GM12878 (cell line): ENCODE results near the gene RPL32. TPM values are rescaled to one million over a fixed set of nuclear protein-coding genes. Genes with fewer than 3 reads are reported as not detected.

Experiments
- ATAC-seq: fragments of 200-7000 bp; cut with Tn5 transposase; 3 replicates; pipeline ENCODE4 v1.9.1; 2020; ENCODE audit warnings: mild to moderate bottlenecking, moderate library complexity
- BruUV-seq: library from RNA; stranded (reverse); fragments of 400-500 nt; replicated peaks from 2 replicates; lab custom pipeline; 2021; lab: Mats Ljungman, UMichigan
- CTCF ChIA-PET: fragments of 300-600 bp; sonication (Branson Sonifier 250); formaldehyde crosslinking; extraction: SDS; loops from one replicate; lab custom pipeline; 2021; ENCODE audit warnings: inconsistent platforms; lab: Yijun Ruan, JAX
- POLR2A ChIA-PET: fragments of 350-600 bp; formaldehyde crosslinking; extraction: SDS; loops from one replicate; lab custom pipeline; 2021; ENCODE audit warnings: inconsistent platforms; lab: Charles Lee
- RAD21 ChIA-PET: fragments of 300-600 bp; sonication (Branson Sonifier 250); formaldehyde crosslinking; loops from one replicate; lab custom pipeline; 2023; ENCODE audit warnings: antibody characterized with exemption; ENCODE audit not compliant: unreplicated experiment; lab: Charles Lee
- SMC1A ChIA-PET: fragments of 300-600 bp; sonication (Branson Sonifier 250); formaldehyde crosslinking; loops from one replicate; lab custom pipeline; 2023; ENCODE audit not compliant: unreplicated experiment, uncharacterized antibody; lab: Charles Lee
- DNase-seq: peaks from one replicate; pipeline ENCODE4 v3.0.0-alpha.2; 2011; ENCODE audit warnings: low read depth, low spot score
- FAIRE-seq: peaks from 3 replicates; lab custom pipeline; 2011; peaks lifted over from hg19 to GRCh38; lab: Jason Lieb, UNC
- H2AFZ ChIP-seq: 2 replicates; pipeline ENCODE4 v1.6.0; 2011; ENCODE audit warnings: low read depth, low read length, control low read depth; ENCODE audit not compliant: control insufficient read depth
- H3K27ac ChIP-seq: 2 replicates; pipeline ENCODE4 v1.5.1; 2011; ENCODE audit warnings: control low read depth; ENCODE audit not compliant: control insufficient read depth, insufficient read depth
- H3K27me3 ChIP-seq, 2 experiments: replicated peaks in 1 of 2; 2 replicates each; pipeline versions ENCODE4 v1.6.0 to v1.6.1; 2011; ENCODE audit warnings: low read length in 1 of 2; ENCODE audit not compliant: control insufficient read depth in 2 of 2, insufficient read depth in 2 of 2
- H3K36me3 ChIP-seq, 2 experiments: 2 replicates each; pipeline ENCODE4 v1.5.1; 2011; ENCODE audit warnings: low read length in 1 of 2; ENCODE audit not compliant: control insufficient read depth in 2 of 2, insufficient read depth in 2 of 2
- H3K4me1 ChIP-seq: 2 replicates; pipeline ENCODE4 v1.6.1; 2011; ENCODE audit warnings: mild to moderate bottlenecking, low read length, moderate library complexity, mixed read lengths; ENCODE audit not compliant: control insufficient read depth, insufficient read depth
- H3K4me2 ChIP-seq: 2 replicates; pipeline ENCODE4 v1.6.0; 2011; ENCODE audit warnings: control low read depth; ENCODE audit not compliant: control insufficient read depth, insufficient read depth
- H3K4me3 ChIP-seq: fragments of 200-600 bp; sonication (generic); 2 replicates; pipeline ENCODE4 v1.5.1; 2016
- H3K79me2 ChIP-seq: 2 replicates; pipeline ENCODE4 v1.6.0; 2011; ENCODE audit warnings: low read length; ENCODE audit not compliant: control insufficient read depth, insufficient read depth
- H3K9ac ChIP-seq: 2 replicates; pipeline ENCODE4 v1.8.0; 2011; ENCODE audit warnings: low read length, control low read depth, mixed read lengths; ENCODE audit not compliant: control insufficient read depth, insufficient read depth
- H3K9me3 ChIP-seq: replicated peaks from 3 replicates; pipeline ENCODE4 v1.5.1; 2011; ENCODE audit warnings: mild to moderate bottlenecking, low read length; ENCODE audit not compliant: control insufficient read depth, insufficient read depth
- H4K20me1 ChIP-seq: 2 replicates; pipeline ENCODE4 v1.6.0; 2011; ENCODE audit not compliant: control insufficient read depth, insufficient read depth
- BCL11A ChIP-seq: IDR thresholded peaks from 2 replicates; pipeline ENCODE4 v1.6.1; 2011; ENCODE audit warnings: low read depth, low read length
- BMI1 ChIP-seq: fragments of 450-650 bp; IDR thresholded peaks from 2 replicates; pipeline ENCODE4 v1.6.1; 2016; ENCODE audit warnings: mild to moderate bottlenecking, moderate library complexity, borderline replicate concordance
- CHD2 ChIP-seq: IDR thresholded peaks from 2 replicates; pipeline ENCODE4 v1.6.1; 2011; ENCODE audit warnings: low read depth, low read length, improper control_type of control experiment, borderline replicate concordance
- FOXM1 ChIP-seq: IDR thresholded peaks from 2 replicates; pipeline ENCODE4 v1.6.1; 2012; ENCODE audit warnings: low read depth, mild to moderate bottlenecking, inconsistent platforms, low read length, moderate library complexity
- HCFC1 ChIP-seq: fragments of 150-350 bp; IDR thresholded peaks from 2 replicates; pipeline ENCODE4 v1.6.1; 2014; ENCODE audit warnings: low read length
- IKZF1 ChIP-seq: fragments of 450-650 bp; conservative IDR thresholded peaks from 2 replicates; pipeline ENCODE4 v1.6.1; 2017; ENCODE audit warnings: antibody characterized with exemption, mild to moderate bottlenecking
- JUNB ChIP-seq: IDR thresholded peaks from 2 replicates; pipeline ENCODE4 v1.6.1; 2016; ENCODE audit warnings: antibody characterized with exemption, mild to moderate bottlenecking
- NR2C1 ChIP-seq: fragments of 450-650 bp; IDR thresholded peaks from 2 replicates; pipeline ENCODE4 v1.6.1; 2017; ENCODE audit warnings: antibody characterized with exemption, mild to moderate bottlenecking, moderate library complexity
- POLR2AphosphoS2 ChIP-seq: IDR thresholded peaks from 2 replicates; pipeline ENCODE4 v1.6.1; 2011; ENCODE audit warnings: low read depth, mild to moderate bottlenecking, low read length, improper control_type of control experiment, moderate library complexity
- SMAD1 ChIP-seq: fragments of 450-650 bp; IDR thresholded peaks from 2 replicates; pipeline ENCODE4 v1.6.1; 2018; ENCODE audit warnings: mild to moderate bottlenecking, low read depth; ENCODE audit not compliant: partially characterized antibody
- SMC3 ChIP-seq: IDR thresholded peaks from 2 replicates; pipeline ENCODE4 v1.6.1; 2011; ENCODE audit warnings: low read length, improper control_type of control experiment, borderline replicate concordance
- SUPT20H ChIP-seq: IDR thresholded peaks from 2 replicates; pipeline ENCODE4 v1.6.1; 2011; ENCODE audit warnings: low read depth, mild to moderate bottlenecking, low read length, moderate library complexity, borderline replicate concordance; ENCODE audit not compliant: control insufficient read depth
- TARDBP ChIP-seq: IDR thresholded peaks from 2 replicates; pipeline ENCODE4 v1.6.1; 2016; ENCODE audit warnings: borderline replicate concordance
- USF2 ChIP-seq: IDR thresholded peaks from 2 replicates; pipeline ENCODE4 v1.6.1; 2011; ENCODE audit warnings: low read depth, low read length, improper control_type of control experiment, borderline replicate concordance
- YBX1 ChIP-seq: fragments of 450-650 bp; IDR thresholded peaks from 2 replicates; pipeline ENCODE4 v1.6.1; 2016; ENCODE audit warnings: antibody characterized with exemption
- ZBED1 ChIP-seq: IDR thresholded peaks from 2 replicates; pipeline ENCODE4 v1.6.1; 2016; ENCODE audit warnings: borderline replicate concordance
- ZSCAN29 ChIP-seq: fragments of 450-650 bp; IDR thresholded peaks from 2 replicates; pipeline ENCODE4 v1.6.1; 2017; ENCODE audit warnings: mild to moderate bottlenecking, moderate library complexity
- WGBS: methylation state at CpG from one replicate; pipeline ENCODE4 v1.1.6; 2016; ENCODE audit warnings: low lambda C conversion rate; ENCODE audit not compliant: insufficient replicate concordance, insufficient coverage; ENCODE audit errors: missing lambda C conversion rate; 5-methylcytosine and 5-hydroxymethylcytosine counted together
- in situ Hi-C: fragments of 300-500 bp; cut with MboI; formaldehyde crosslinking; loops from 9 replicates; pipeline ENCODE4 v1.14.3; 2018; ENCODE audit warnings: mixed read lengths
- intact Hi-C: fragments of 100-400 bp; cut with micrococcal nuclease; formaldehyde crosslinking; loops from one replicate; pipeline ENCODE4 v1.14.2; 2022; ENCODE audit not compliant: unreplicated experiment
- polyA plus RNA-seq, 11 experiments: library from polyadenylated mRNA; depleted of rRNA in 4 of 11; unstranded in 6 of 11; stranded (reverse) in 5 of 11; fragments of >200 nt; fragmentation: Nextera tagmentation in 4 of 11; fragmentation: Illumina TruSeq in 1 of 11; extraction: Ambion mirVana in 4 of 11; extraction: Trizol in 1 of 11; gene quantifications; 1 replicate in 1 of 11; 2 replicates in 10 of 11; pipeline versions ENCODE4 v1.2.1 to v1.2.3, GENCODE V29; 2011 to 2016; ENCODE audit warnings: inconsistent platforms in 2 of 11, missing spikeins in 2 of 11, low read depth in 1 of 11
- total RNA-seq, 4 experiments: library from RNA; depleted of rRNA in 3 of 4; stranded (reverse); fragments of >200 nt in 3 of 4; fragmentation: Illumina TruSeq in 1 of 4; extraction: Trizol in 1 of 4; gene quantifications; 2 replicates each; pipeline versions ENCODE4 v1.2.1 to v1.2.3, GENCODE V29; 2013 to 2021
- TF ChIP-seq, protein P1 (sequence below): fragments of 450-650 bp; formaldehyde crosslinking; IDR thresholded peaks from 2 replicates; pipeline ENCODE4 v1.4.0; 2022; ENCODE audit warnings: mild to moderate bottlenecking, moderate library complexity
- TF ChIP-seq, protein P2 (sequence below): fragments of 450-650 bp; IDR thresholded peaks from 2 replicates; pipeline ENCODE4 v1.6.1; 2017; ENCODE audit warnings: mild to moderate bottlenecking, moderate library complexity

RPL32 gene
- total and polyA plus RNA-seq, 10 of the 15 experiments (the other 5 are each of a cell fraction or from before 2014, with no cell fraction given): 1,533 to 5,147 (median 3,350) TPM

DNA sequence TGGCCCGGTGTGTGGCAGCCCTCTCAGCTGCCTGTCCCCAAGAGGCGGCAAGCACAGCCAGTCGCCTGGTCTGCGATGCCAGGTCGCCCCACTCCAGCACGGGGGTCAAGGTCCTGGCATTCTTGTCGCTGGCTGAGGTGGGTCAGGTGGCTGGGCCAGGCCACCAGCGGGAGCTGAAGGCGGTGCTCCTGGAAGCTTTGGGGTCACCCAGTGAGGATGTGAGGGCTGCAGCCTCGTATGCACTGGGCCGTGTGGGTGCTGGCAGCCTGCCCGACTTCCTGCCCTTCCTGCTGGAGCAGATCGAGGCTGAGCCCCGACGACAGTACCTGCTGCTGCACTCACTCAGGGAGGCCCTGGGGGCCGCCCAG is 24.0 kb downstream of the RPL32 start:
- no peak for FAIRE-seq
- no peak overlapping the region for H3K4me2 ChIP-seq
- TF ChIP-seq NR2C1 (no peak), USF2 (no peak), SMAD1 (no peak), TARDBP (no peak), CHD2 (no peak), SUPT20H (no peak), BCL11A (no peak), ZBED1 (no peak), FOXM1 (no peak), YBX1 (no peak), JUNB (no peak), IKZF1 (no peak), ZSCAN29 (no peak), POLR2AphosphoS2 (no peak), HCFC1 (no peak), SMC3 (no peak), BMI1 (no peak)
- TF ChIP-seq, protein P1, sequence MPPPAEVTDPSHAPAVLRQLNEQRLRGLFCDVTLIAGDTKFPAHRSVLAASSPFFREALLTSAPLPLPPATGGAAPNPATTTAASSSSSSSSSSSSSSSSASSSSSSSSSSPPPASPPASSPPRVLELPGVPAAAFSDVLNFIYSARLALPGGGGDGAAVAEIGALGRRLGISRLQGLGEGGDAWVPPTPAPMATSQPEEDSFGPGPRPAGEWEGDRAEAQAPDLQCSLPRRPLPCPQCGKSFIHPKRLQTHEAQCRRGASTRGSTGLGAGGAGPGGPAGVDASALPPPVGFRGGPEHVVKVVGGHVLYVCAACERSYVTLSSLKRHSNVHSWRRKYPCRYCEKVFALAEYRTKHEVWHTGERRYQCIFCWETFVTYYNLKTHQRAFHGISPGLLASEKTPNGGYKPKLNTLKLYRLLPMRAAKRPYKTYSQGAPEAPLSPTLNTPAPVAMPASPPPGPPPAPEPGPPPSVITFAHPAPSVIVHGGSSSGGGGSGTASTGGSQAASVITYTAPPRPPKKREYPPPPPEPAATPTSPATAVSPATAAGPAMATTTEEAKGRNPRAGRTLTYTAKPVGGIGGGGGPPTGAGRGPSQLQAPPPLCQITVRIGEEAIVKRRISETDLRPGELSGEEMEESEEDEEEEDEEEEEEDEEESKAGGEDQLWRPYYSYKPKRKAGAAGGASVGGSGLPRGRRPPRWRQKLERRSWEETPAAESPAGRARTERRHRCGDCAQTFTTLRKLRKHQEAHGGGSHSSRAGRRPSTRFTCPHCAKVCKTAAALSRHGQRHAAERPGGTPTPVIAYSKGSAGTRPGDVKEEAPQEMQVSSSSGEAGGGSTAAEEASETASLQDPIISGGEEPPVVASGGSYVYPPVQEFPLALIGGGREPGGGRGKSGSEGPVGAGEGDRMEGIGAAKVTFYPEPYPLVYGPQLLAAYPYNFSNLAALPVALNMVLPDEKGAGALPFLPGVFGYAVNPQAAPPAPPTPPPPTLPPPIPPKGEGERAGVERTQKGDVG: no peak
- TF ChIP-seq, protein P2, sequence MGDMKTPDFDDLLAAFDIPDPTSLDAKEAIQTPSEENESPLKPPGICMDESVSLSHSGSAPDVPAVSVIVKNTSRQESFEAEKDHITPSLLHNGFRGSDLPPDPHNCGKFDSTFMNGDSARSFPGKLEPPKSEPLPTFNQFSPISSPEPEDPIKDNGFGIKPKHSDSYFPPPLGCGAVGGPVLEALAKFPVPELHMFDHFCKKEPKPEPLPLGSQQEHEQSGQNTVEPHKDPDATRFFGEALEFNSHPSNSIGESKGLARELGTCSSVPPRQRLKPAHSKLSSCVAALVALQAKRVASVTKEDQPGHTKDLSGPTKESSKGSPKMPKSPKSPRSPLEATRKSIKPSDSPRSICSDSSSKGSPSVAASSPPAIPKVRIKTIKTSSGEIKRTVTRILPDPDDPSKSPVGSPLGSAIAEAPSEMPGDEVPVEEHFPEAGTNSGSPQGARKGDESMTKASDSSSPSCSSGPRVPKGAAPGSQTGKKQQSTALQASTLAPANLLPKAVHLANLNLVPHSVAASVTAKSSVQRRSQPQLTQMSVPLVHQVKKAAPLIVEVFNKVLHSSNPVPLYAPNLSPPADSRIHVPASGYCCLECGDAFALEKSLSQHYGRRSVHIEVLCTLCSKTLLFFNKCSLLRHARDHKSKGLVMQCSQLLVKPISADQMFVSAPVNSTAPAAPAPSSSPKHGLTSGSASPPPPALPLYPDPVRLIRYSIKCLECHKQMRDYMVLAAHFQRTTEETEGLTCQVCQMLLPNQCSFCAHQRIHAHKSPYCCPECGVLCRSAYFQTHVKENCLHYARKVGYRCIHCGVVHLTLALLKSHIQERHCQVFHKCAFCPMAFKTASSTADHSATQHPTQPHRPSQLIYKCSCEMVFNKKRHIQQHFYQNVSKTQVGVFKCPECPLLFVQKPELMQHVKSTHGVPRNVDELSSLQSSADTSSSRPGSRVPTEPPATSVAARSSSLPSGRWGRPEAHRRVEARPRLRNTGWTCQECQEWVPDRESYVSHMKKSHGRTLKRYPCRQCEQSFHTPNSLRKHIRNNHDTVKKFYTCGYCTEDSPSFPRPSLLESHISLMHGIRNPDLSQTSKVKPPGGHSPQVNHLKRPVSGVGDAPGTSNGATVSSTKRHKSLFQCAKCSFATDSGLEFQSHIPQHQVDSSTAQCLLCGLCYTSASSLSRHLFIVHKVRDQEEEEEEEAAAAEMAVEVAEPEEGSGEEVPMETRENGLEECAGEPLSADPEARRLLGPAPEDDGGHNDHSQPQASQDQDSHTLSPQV: no peak
- no peak overlapping the region for H2AFZ ChIP-seq
- H3K79me2 ChIP-seq: no peaks in the 10 kb centered on the region
- H4K20me1 ChIP-seq: no peaks in the 10 kb centered on the region
- no peak overlapping the region for H3K4me3 ChIP-seq
- SMC1A ChIA-PET: no interaction called here
- 27% methylated on average over 16 of the region's 16 CpGs for WGBS
- H3K9me3 ChIP-seq: no peaks in the 10 kb centered on the region
- no peak overlapping the region for H3K9ac ChIP-seq
- no peak overlapping the region for H3K27ac ChIP-seq
- in situ Hi-C loops (no loop called here), intact Hi-C loops (no loop called here)
- no TSS peak for BruUV-seq
- H3K4me1 ChIP-seq: no peaks in the 10 kb centered on the region
- H3K27me3 ChIP-seq: no peaks in the 10 kb centered on the region
- CTCF ChIA-PET: interaction anchor here (2.5 kb wide), 1 partner anchor 24 kb away, joined by 8 read pairs; the partner anchor contains the start of gene RPL32
- POLR2A ChIA-PET: no interaction called here
- RAD21 ChIA-PET: no interaction called here
- DNase-seq: no peak
- no peaks in the 10 kb centered on the region for H3K36me3 ChIP-seq
- no peak for ATAC-seq
